Kidney (tissue), 14 donors: ENCODE measurements around the gene PABPC1L. TPM values are rescaled to one million over a fixed set of nuclear protein-coding genes. Genes with fewer than 3 reads are reported as not detected.

Source experiments
- DNase-seq, 5 donors: peaks; one replicate each; pipeline ENCODE4 v3.0.0-alpha.2; 2013 to 2020
- FAIRE-seq: peaks from 2 replicates; lab custom pipeline; 2012; peaks lifted over from hg19 to GRCh38; lab: Jason Lieb, UNC
- H3K27ac ChIP-seq, 2 donors: one replicate each; pipeline ENCODE4 v1.7.0; 2013; ENCODE audit warnings: low read depth in 2 of 2, low read length in 2 of 2, inconsistent platforms in 1 of 2
- H3K27me3 ChIP-seq: one replicate; pipeline ENCODE4 v1.7.1; 2013; ENCODE audit warnings: low read length, inconsistent platforms; ENCODE audit not compliant: control insufficient read depth, insufficient read depth
- H3K36me3 ChIP-seq, 3 donors: one replicate each; pipeline versions ENCODE4 v1.7.0 to v1.7.1; 2013; ENCODE audit warnings: low read length in 3 of 3, control low read depth in 1 of 3, inconsistent platforms in 1 of 3; ENCODE audit not compliant: insufficient read depth in 3 of 3, control insufficient read depth in 2 of 3
- H3K4me1 ChIP-seq, 3 donors: one replicate each; pipeline versions ENCODE4 v1.7.0 to v1.7.1; 2013; ENCODE audit warnings: low read length in 3 of 3, inconsistent platforms in 1 of 3, low read depth in 1 of 3; ENCODE audit not compliant: control insufficient read depth in 2 of 3, insufficient read depth in 2 of 3
- H3K4me3 ChIP-seq, 3 donors: one replicate each; pipeline versions ENCODE4 v1.7.0 to v1.8.1; 2013; ENCODE audit warnings: low read length in 3 of 3, control low read depth in 1 of 3, inconsistent platforms in 1 of 3
- H3K9ac ChIP-seq, 3 donors: one replicate each; pipeline versions ENCODE4 v1.7.0 to v1.7.1; 2013; ENCODE audit warnings: low read length in 3 of 3, control low read depth in 1 of 3, inconsistent platforms in 1 of 3
- H3K9me3 ChIP-seq, 3 donors: one replicate each; pipeline versions ENCODE4 v1.7.0 to v1.7.1; 2013; ENCODE audit warnings: low read length in 3 of 3, control low read depth in 1 of 3, inconsistent platforms in 1 of 3; ENCODE audit not compliant: control insufficient read depth in 2 of 3, insufficient read depth in 1 of 3
- intact Hi-C: fragments of 100-400 bp; cut with DNase I; formaldehyde crosslinking; loops from one replicate; pipeline ENCODE4 v1.11.1; 2022
- polyA plus RNA-seq: library from polyadenylated mRNA; stranded (reverse); fragments of 350-450 nt; fragmentation: Illumina TruSeq; extraction: RNeasy Lipid Tissue Mini Kit (QIAGEN cat#74804); gene quantifications from one replicate; pipeline ENCODE4 v1.2.3, GENCODE V29; 2014; ENCODE audit warnings: low read depth, low replicate concordance; ENCODE audit not compliant: insufficient read depth
- total RNA-seq: library from RNA; stranded (reverse); fragmentation: NEBNext Ultra II Directional; extraction: Animal tissue kit (Norgen Biotek cat#: 25700); gene quantifications from one replicate; pipeline ENCODE4 v1.2.1, GENCODE V29; 2021
- TF ChIP-seq, protein P1 (sequence below): IDR thresholded peaks from 3 replicates; pipeline ENCODE4 v1.5.1; 2012; ENCODE audit warnings: mild to moderate bottlenecking, moderate library complexity, borderline replicate concordance; ENCODE audit not compliant: insufficient read depth; ENCODE audit errors: extremely low read depth
- donor health status: control.
- donor health status: control.
- donor health status: control.
- donor health status: control.
- donor health status: control.
- donor health status: DM: yes; HTN: yes; CAD: no.
- donor health status: Normal renal cell carcinoma (clear cell type).

PABPC1L gene
- total and polyA plus RNA-seq, 2 donors from 2014 or later, result 24.4 to 48.6 TPM

DNA sequence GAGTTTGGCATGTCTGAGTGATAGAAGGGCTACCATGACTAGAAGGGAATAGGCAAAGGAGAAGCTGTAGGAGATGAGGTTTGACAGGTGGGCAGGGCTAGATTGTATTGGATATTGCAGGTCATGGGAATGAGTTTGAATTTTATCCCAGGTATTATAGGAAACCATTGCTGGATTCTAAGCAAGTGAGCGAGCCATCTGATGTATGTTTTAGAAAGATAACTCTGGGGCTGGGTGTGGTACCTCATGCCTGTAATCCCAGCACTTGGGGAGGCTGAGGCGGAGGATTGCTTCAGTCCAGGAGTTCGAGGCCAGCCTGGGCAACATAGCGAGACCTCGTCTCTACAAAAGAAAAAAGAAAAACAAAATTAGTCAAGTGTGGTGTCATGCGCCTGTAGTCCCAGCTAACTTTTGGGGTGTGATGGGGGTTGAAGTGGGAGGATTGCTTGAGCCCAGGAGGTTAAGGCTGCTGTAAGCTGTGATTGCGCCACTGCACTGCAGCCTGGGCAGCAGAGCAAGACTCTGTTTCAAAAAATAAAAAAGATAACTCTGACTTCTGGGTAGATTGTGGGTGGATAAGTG lies 73.3 kb downstream of the PABPC1L start:
- no peaks in the 10 kb centered on the region for H3K27me3 ChIP-seq
- intact Hi-C loops, result no loop called here
- FAIRE-seq (no peak), DNase-seq (no peak)
- H3K36me3 ChIP-seq, result peaks cover 0 to 4% (median 0%) of the 10 kb centered on the region in 3 donors
- H3K4me3 ChIP-seq, result no peak overlapping the region
- H3K9ac ChIP-seq, result no peak overlapping the region
- TF ChIP-seq, protein P1, sequence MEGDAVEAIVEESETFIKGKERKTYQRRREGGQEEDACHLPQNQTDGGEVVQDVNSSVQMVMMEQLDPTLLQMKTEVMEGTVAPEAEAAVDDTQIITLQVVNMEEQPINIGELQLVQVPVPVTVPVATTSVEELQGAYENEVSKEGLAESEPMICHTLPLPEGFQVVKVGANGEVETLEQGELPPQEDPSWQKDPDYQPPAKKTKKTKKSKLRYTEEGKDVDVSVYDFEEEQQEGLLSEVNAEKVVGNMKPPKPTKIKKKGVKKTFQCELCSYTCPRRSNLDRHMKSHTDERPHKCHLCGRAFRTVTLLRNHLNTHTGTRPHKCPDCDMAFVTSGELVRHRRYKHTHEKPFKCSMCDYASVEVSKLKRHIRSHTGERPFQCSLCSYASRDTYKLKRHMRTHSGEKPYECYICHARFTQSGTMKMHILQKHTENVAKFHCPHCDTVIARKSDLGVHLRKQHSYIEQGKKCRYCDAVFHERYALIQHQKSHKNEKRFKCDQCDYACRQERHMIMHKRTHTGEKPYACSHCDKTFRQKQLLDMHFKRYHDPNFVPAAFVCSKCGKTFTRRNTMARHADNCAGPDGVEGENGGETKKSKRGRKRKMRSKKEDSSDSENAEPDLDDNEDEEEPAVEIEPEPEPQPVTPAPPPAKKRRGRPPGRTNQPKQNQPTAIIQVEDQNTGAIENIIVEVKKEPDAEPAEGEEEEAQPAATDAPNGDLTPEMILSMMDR, result no peak
- H3K9me3 ChIP-seq, result no peaks in the 10 kb centered on the region
- no peak overlapping the region for H3K27ac ChIP-seq
- no peaks in the 10 kb centered on the region for H3K4me1 ChIP-seq

DNA sequence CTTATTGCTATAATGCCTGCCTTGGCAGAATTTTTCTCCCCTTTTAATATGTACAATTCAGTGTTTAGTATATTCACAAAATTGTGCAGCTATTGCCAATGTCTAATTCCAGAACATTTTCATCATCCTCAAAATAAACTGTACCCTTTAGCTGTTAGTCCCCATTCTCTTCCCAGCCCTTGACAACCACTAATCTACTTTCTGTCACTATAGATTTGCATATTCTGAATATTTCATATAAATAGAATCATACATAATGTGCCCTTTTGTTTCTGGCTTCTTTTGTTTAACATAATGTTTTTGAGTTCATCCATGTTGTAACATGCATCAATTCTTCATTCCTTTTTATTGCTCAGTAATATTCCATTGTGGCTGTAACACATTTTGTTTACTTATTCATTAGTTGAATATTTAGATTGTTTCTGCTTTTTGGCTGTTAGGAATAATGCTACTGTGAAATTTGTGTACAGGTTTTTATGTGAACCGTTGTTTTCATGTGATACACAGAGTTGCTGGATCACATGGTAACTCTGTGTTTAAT lies 78.8 kb downstream of the PABPC1L start:
- DNase-seq (no peak), FAIRE-seq (no peak)
- no peaks in the 10 kb centered on the region for H3K27me3 ChIP-seq
- no peak overlapping the region for H3K27ac ChIP-seq
- H3K4me3 ChIP-seq, result no peak overlapping the region
- no peak overlapping the region for H3K9ac ChIP-seq
- H3K9me3 ChIP-seq, result no peaks in the 10 kb centered on the region
- H3K4me1 ChIP-seq, result peaks cover 0 to 5% (median 0%) of the 10 kb centered on the region in 3 donors
- intact Hi-C loops, result no loop called here
- TF ChIP-seq, protein P1, result no peak
- H3K36me3 ChIP-seq, result no peaks in the 10 kb centered on the region

Other genes starting within 250 kb of the PABPC1L start
- gene CCN5, start 194.7 kb upstream of the PABPC1L start, total RNA-seq, result 3.1 TPM
- 0.41 TPM for gene CCN5, start 194.7 kb upstream of the PABPC1L start, polyA plus RNA-seq
- gene KCNK15, start 164.2 kb upstream of the PABPC1L start, total RNA-seq, result 11.7 TPM
- gene KCNK15, start 164.2 kb upstream of the PABPC1L start, polyA plus RNA-seq, result 0.62 TPM
- gene RIMS4, start 99.5 kb upstream of the PABPC1L start, total RNA-seq, result 0.13 TPM
- gene RIMS4, start 99.5 kb upstream of the PABPC1L start, polyA plus RNA-seq, result not detected
- gene YWHAB, start 24.4 kb upstream of the PABPC1L start, total RNA-seq, result 216 TPM
- 156 TPM for gene YWHAB, start 24.4 kb upstream of the PABPC1L start, polyA plus RNA-seq
- gene TOMM34, start 50.3 kb downstream of the PABPC1L start, total RNA-seq, result 18.8 TPM
- 39.6 TPM for gene TOMM34, start 50.3 kb downstream of the PABPC1L start, polyA plus RNA-seq
- 41.0 TPM for gene STK4, start 56.5 kb downstream of the PABPC1L start, total RNA-seq
- gene STK4, start 56.5 kb downstream of the PABPC1L start, polyA plus RNA-seq, result 4.3 TPM
- gene KCNS1, start 191.1 kb downstream of the PABPC1L start, total RNA-seq, result 2.9 TPM
- gene KCNS1, start 191.1 kb downstream of the PABPC1L start, polyA plus RNA-seq, result 0.19 TPM
- gene WFDC5, start 205.1 kb downstream of the PABPC1L start, total RNA-seq, result 1.0 TPM
- not detected for gene WFDC5, start 205.1 kb downstream of the PABPC1L start, polyA plus RNA-seq
- gene WFDC12, start 214.4 kb downstream of the PABPC1L start, total RNA-seq, result 1.4 TPM
- gene WFDC12, start 214.4 kb downstream of the PABPC1L start, polyA plus RNA-seq, result not detected